Measurements from ENCODE around the gene TMEM252.

Gene TMEM252

DNA sequence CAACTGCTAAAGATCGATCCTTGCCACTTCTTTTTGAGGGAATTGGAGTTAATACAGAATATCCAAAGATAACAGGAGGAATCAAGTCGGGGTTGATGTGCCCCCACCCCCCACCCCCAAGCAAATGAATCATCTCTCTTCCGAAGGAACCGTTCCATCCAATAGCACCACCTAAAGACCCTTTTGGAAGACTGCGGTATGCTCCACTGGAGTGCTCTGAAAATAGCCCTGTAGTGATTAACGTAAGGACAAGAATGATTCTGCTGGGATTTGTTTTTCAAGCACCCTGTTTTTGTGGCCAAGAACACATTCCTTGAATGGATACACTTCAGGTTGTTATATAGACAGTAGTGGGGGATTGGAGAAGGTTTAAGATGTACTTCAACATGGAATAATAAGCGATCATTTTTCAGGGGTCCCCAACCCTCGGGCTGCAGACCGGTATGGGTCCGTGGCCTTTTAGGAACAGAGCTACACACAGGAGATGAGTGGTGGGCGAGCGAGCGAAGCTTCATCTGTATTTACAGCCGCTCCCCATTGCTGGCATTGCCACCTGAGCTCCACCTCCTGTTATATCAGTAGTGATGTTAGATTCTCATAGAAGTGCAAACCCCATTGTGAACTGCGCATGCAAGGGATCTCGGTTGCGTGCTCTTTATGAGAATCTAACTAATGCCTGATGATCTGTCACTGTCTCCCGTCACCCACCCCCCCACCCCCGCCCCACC is 44.5 kb upstream of the TMEM252 start (continued):
- TF ChIP-seq ZNF8 (CRISPR knock-in tag; IDR thresholded peaks at IDR 0.05) (no peak), ZNF70 (CRISPR knock-in tag; IDR thresholded peaks at IDR 0.05) (no peak), ESRRG (CRISPR knock-in tag; IDR thresholded peaks at IDR 0.05) (no peak), GLIS3 (CRISPR knock-in tag; IDR thresholded peaks at IDR 0.05) (no peak), ZFP3 (CRISPR knock-in tag; IDR thresholded peaks at IDR 0.05) (no peak), ZC3H10 (CRISPR knock-in tag; IDR thresholded peaks at IDR 0.05) (no peak), TCF4 (CRISPR knock-in tag; IDR thresholded peaks at IDR 0.05; ENCODE audit: borderline replicate concordance) (no peak), SNAI2 (CRISPR knock-in tag; IDR thresholded peaks at IDR 0.05) (no peak), CSDC2 (CRISPR knock-in tag; IDR thresholded peaks at IDR 0.05) (no peak), BACH2 (CRISPR knock-in tag; IDR thresholded peaks at IDR 0.05; ENCODE audit: borderline replicate concordance) (no peak)
- TF ChIP-seq, protein P1, sequence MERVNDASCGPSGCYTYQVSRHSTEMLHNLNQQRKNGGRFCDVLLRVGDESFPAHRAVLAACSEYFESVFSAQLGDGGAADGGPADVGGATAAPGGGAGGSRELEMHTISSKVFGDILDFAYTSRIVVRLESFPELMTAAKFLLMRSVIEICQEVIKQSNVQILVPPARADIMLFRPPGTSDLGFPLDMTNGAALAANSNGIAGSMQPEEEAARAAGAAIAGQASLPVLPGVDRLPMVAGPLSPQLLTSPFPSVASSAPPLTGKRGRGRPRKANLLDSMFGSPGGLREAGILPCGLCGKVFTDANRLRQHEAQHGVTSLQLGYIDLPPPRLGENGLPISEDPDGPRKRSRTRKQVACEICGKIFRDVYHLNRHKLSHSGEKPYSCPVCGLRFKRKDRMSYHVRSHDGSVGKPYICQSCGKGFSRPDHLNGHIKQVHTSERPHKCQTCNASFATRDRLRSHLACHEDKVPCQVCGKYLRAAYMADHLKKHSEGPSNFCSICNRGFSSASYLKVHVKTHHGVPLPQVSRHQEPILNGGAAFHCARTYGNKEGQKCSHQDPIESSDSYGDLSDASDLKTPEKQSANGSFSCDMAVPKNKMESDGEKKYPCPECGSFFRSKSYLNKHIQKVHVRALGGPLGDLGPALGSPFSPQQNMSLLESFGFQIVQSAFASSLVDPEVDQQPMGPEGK (CRISPR knock-in tag; IDR thresholded peaks at IDR 0.05; ENCODE audit: borderline replicate concordance), result no peak

DNA sequence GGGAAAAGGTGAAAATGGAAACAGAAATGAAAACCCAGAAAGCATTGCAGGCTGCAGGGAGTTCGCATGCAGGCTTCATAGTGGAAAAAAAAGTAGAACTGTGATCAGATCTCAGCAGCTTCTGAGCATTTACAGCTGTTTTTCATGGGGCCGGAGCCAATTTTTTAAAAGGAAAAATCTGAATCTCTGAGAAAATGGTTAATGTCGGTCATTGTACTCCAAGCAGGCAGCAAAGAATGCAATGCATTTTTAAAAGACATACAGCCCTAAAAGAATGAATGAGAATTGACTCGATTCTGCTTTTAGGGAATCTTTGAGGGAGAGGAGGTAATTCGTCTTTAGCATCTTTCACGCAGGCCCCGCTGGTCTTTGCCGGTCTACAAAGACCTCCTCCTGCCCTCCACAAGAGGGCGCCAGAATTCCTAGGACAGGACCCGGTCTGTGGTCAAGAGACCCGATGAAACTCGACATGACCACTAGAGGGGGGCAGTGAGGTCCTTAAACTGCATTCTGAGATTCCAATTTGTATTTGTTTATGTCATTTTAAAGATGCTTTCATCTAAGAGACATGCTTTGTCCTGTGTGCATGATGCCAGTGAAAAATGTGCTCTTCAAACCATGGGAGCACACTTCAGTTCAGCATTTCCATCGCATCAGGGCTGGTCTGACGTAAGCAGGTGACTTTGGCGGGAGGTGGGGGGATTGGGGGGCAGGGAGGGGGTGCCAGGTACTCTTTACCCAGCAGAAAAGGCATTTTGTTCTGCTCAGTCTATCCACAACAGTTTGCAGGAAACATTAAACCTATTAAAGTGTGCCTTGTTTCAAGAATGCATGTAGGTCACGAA is 43.7 kb upstream of the TMEM252 start:
- no peak for TF ChIP-seq ZNF8 (CRISPR knock-in tag; IDR thresholded peaks at IDR 0.05)
- TF ChIP-seq ZC3H10 (CRISPR knock-in tag; IDR thresholded peaks at IDR 0.05), result no peak
- no peak for TF ChIP-seq BACH2 (CRISPR knock-in tag; IDR thresholded peaks at IDR 0.05; ENCODE audit: borderline replicate concordance)
- no peak for TF ChIP-seq OSR1 (CRISPR knock-in tag; IDR thresholded peaks at IDR 0.05)
- TF ChIP-seq, protein P1 (CRISPR knock-in tag; IDR thresholded peaks at IDR 0.05; ENCODE audit: borderline replicate concordance), result no peak
- TF ChIP-seq SNAI2 (CRISPR knock-in tag; IDR thresholded peaks at IDR 0.05), result no peak
- TF ChIP-seq, protein P2, sequence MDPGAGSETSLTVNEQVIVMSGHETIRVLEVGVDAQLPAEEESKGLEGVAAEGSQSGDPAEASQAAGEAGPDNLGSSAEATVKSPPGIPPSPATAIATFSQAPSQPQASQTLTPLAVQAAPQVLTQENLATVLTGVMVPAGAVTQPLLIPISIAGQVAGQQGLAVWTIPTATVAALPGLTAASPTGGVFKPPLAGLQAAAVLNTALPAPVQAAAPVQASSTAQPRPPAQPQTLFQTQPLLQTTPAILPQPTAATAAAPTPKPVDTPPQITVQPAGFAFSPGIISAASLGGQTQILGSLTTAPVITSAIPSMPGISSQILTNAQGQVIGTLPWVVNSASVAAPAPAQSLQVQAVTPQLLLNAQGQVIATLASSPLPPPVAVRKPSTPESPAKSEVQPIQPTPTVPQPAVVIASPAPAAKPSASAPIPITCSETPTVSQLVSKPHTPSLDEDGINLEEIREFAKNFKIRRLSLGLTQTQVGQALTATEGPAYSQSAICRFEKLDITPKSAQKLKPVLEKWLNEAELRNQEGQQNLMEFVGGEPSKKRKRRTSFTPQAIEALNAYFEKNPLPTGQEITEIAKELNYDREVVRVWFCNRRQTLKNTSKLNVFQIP (CRISPR knock-in tag; IDR thresholded peaks at IDR 0.05; ENCODE audit: borderline replicate concordance, low read depth), result no peak
- TF ChIP-seq, protein P3, sequence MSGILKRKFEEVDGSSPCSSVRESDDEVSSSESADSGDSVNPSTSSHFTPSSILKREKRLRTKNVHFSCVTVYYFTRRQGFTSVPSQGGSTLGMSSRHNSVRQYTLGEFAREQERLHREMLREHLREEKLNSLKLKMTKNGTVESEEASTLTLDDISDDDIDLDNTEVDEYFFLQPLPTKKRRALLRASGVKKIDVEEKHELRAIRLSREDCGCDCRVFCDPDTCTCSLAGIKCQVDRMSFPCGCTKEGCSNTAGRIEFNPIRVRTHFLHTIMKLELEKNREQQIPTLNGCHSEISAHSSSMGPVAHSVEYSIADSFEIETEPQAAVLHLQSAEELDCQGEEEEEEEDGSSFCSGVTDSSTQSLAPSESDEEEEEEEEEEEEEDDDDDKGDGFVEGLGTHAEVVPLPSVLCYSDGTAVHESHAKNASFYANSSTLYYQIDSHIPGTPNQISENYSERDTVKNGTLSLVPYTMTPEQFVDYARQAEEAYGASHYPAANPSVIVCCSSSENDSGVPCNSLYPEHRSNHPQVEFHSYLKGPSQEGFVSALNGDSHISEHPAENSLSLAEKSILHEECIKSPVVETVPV (CRISPR knock-in tag; IDR thresholded peaks at IDR 0.05), result no peak
- TF ChIP-seq GLIS3 (CRISPR knock-in tag; IDR thresholded peaks at IDR 0.05), result no peak
- no peak for TF ChIP-seq TCF4 (CRISPR knock-in tag; IDR thresholded peaks at IDR 0.05; ENCODE audit: borderline replicate concordance)
- no peak for TF ChIP-seq RARB (CRISPR knock-in tag; IDR thresholded peaks at IDR 0.05)
- TF ChIP-seq CSDC2 (CRISPR knock-in tag; IDR thresholded peaks at IDR 0.05), result no peak
- peak; percentile 100 for ATAC-seq

DNA sequence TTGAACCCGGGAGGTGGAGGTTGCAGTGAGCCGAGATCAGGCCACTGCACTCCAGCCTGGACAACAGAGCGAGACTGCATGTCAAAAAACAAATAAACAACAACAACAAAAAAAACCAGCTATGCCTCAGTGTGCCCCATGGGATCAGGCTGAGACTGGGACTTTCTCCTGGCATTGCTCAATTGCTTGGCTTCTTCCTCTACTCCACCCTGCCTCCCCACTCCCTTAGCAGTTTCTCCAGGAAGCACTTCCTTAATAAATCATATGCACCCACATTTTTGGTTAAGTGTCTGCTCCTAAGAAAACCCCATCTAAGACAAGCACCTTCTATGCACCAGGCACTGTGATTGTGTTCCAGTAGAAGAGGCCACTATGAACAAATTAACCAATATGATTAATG is 41.0 kb upstream of the TMEM252 start:
- TF ChIP-seq ZNF70 (CRISPR knock-in tag; IDR thresholded peaks at IDR 0.05) (no peak), SNAI2 (CRISPR knock-in tag; IDR thresholded peaks at IDR 0.05) (no peak)
- no peak for ATAC-seq

DNA sequence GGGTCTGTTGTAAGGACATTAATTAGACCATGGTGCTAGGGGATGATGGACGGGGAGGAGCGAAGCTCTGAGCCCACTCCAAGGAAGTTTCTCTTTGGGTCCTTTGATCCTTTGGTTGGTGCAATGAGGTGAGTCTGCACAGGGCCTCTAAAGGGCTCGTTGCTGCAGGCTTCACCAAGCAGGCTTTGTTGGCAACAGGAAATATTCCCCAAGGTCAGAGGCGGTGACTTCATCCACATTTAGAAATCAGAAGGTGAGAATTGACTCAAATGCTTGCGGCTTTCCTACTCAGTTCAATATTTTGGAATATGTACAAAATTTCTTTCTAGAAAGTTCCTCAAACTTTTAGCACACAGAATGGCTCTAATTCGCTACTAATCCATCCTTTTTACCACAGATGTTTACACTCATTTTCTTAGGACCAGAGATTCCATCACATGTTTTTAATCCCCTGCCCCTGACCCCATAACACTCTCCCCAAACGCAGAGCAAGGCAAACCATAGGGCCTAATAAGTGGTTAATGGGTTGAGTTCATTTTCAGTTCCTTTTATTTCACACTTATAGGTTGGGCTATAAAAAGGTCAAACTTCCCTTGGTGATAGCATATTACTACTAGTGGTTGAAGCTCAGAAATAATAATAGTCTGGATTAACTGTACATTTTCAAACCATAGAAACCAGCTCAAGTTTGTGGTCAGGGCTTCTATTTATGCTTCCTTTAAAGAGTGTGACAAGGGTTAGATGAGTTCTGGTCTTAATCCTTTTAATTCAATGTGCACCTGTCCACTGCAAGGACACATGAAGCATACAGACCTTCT is 37.3 kb upstream of the TMEM252 start:
- no peak for ATAC-seq
- no peak for TF ChIP-seq OSR1 (CRISPR knock-in tag; IDR thresholded peaks at IDR 0.05)
- TF ChIP-seq ZNF8 (CRISPR knock-in tag; IDR thresholded peaks at IDR 0.05), result no peak
- TF ChIP-seq, protein P3 (CRISPR knock-in tag; IDR thresholded peaks at IDR 0.05), result no peak
- no peak for TF ChIP-seq GLIS3 (CRISPR knock-in tag; IDR thresholded peaks at IDR 0.05)
- TF ChIP-seq, protein P4, sequence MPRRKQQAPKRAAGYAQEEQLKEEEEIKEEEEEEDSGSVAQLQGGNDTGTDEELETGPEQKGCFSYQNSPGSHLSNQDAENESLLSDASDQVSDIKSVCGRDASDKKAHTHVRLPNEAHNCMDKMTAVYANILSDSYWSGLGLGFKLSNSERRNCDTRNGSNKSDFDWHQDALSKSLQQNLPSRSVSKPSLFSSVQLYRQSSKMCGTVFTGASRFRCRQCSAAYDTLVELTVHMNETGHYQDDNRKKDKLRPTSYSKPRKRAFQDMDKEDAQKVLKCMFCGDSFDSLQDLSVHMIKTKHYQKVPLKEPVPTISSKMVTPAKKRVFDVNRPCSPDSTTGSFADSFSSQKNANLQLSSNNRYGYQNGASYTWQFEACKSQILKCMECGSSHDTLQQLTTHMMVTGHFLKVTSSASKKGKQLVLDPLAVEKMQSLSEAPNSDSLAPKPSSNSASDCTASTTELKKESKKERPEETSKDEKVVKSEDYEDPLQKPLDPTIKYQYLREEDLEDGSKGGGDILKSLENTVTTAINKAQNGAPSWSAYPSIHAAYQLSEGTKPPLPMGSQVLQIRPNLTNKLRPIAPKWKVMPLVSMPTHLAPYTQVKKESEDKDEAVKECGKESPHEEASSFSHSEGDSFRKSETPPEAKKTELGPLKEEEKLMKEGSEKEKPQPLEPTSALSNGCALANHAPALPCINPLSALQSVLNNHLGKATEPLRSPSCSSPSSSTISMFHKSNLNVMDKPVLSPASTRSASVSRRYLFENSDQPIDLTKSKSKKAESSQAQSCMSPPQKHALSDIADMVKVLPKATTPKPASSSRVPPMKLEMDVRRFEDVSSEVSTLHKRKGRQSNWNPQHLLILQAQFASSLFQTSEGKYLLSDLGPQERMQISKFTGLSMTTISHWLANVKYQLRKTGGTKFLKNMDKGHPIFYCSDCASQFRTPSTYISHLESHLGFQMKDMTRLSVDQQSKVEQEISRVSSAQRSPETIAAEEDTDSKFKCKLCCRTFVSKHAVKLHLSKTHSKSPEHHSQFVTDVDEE (CRISPR knock-in tag; IDR thresholded peaks at IDR 0.05), result no peak
- no peak for TF ChIP-seq ISL1 (CRISPR knock-in tag; IDR thresholded peaks at IDR 0.05)
- no peak for TF ChIP-seq ARNTL (CRISPR knock-in tag; IDR thresholded peaks at IDR 0.05; ENCODE audit: borderline replicate concordance, low read depth)
- no peak for TF ChIP-seq ESRRG (CRISPR knock-in tag; IDR thresholded peaks at IDR 0.05)
- TF ChIP-seq TCF4 (CRISPR knock-in tag; IDR thresholded peaks at IDR 0.05; ENCODE audit: borderline replicate concordance), result no peak
